H9 (cell line): ENCODE measurements around the gene SENP2. TPM values are rescaled to one million over a fixed set of nuclear protein-coding genes. Genes with fewer than 3 reads are reported as not detected.
"Not testable (repeated sequence)": the region's sequence is repeated elsewhere in the genome, so short reads cannot be mapped to it uniquely, and the experiment has no call there.

ENCODE experiments used
- DNase-seq: peaks from one replicate; pipeline ENCODE4 v3.0.0-alpha.2; 2017
- H2AFZ ChIP-seq: one replicate; pipeline ENCODE4 v1.6.1; 2013; ENCODE audit warnings: mild to moderate bottlenecking, low read length, control low read depth, moderate library complexity
- H2AK5ac ChIP-seq: 2 replicates; pipeline ENCODE4 v1.6.1; 2013; ENCODE audit warnings: low read length, control low read depth, mixed read lengths; ENCODE audit not compliant: insufficient read length
- H2BK120ac ChIP-seq: one replicate; pipeline ENCODE4 v1.6.1; 2013; ENCODE audit warnings: low read depth, mild to moderate bottlenecking, low read length, control low read depth, inconsistent platforms; ENCODE audit not compliant: poor library complexity, severe bottlenecking
- H2BK12ac ChIP-seq: 2 replicates; pipeline ENCODE4 v1.6.1; 2013; ENCODE audit warnings: low read length, control low read depth, mixed read lengths, low read depth; ENCODE audit not compliant: insufficient read length
- H2BK15ac ChIP-seq: 2 replicates; pipeline ENCODE4 v1.6.1; 2013; ENCODE audit warnings: low read depth, low read length, control low read depth
- H2BK20ac ChIP-seq: one replicate; pipeline ENCODE4 v1.6.1; 2013; ENCODE audit warnings: low read depth, mild to moderate bottlenecking, low read length, control low read depth, inconsistent platforms; ENCODE audit not compliant: poor library complexity, severe bottlenecking
- H2BK5ac ChIP-seq: 2 replicates; pipeline ENCODE4 v1.6.1; 2013; ENCODE audit warnings: low read length, control low read depth, mixed read lengths; ENCODE audit not compliant: insufficient read length
- H3K14ac ChIP-seq: 2 replicates; pipeline ENCODE4 v1.6.1; 2013; ENCODE audit warnings: low read length, control low read depth; ENCODE audit not compliant: insufficient read depth
- H3K18ac ChIP-seq: 2 replicates; pipeline ENCODE4 v1.6.1; 2013; ENCODE audit warnings: low read depth, mild to moderate bottlenecking, mixed read lengths, low read length, control low read depth; ENCODE audit not compliant: insufficient read length
- H3K23ac ChIP-seq: 2 replicates; pipeline ENCODE4 v1.6.1; 2013; ENCODE audit warnings: low read length, control low read depth, mixed read lengths, low read depth; ENCODE audit not compliant: insufficient read length
- H3K23me2 ChIP-seq: 2 replicates; pipeline ENCODE4 v1.6.1; 2013; ENCODE audit warnings: low read depth, mild to moderate bottlenecking, mixed read lengths, low read length, control low read depth; ENCODE audit not compliant: insufficient read length, poor library complexity, severe bottlenecking
- H3K27ac ChIP-seq: 2 replicates; pipeline ENCODE4 v1.5.1; 2013; ENCODE audit warnings: low read length, control low read depth, mixed read lengths, low read depth; ENCODE audit not compliant: insufficient read length
- H3K27me3 ChIP-seq: 2 replicates; pipeline ENCODE4 v1.6.1; 2013; ENCODE audit warnings: low read length, control low read depth, inconsistent platforms; ENCODE audit not compliant: insufficient read depth
- H3K4ac ChIP-seq: 2 replicates; pipeline ENCODE4 v1.6.1; 2013; ENCODE audit warnings: low read depth, mild to moderate bottlenecking, control low read depth, inconsistent platforms, low read length, moderate library complexity
- H3K4me1 ChIP-seq: 2 replicates; pipeline ENCODE4 v1.6.1; 2013; ENCODE audit warnings: low read length, control low read depth, inconsistent platforms; ENCODE audit not compliant: insufficient read depth
- H3K4me2 ChIP-seq: 2 replicates; pipeline ENCODE4 v1.6.1; 2013; ENCODE audit warnings: low read length, control low read depth, mixed read lengths; ENCODE audit not compliant: insufficient read length, insufficient read depth
- H3K56ac ChIP-seq: 2 replicates; pipeline ENCODE4 v1.6.1; 2013; ENCODE audit warnings: low read depth, mild to moderate bottlenecking, mixed read lengths, low read length, control low read depth; ENCODE audit not compliant: insufficient read length
- H3K79me1 ChIP-seq: 2 replicates; pipeline ENCODE4 v1.6.1; 2013; ENCODE audit warnings: low read depth, mild to moderate bottlenecking, moderate library complexity, low read length, control low read depth, inconsistent platforms; ENCODE audit not compliant: insufficient read depth, poor library complexity, severe bottlenecking
- H3K79me2 ChIP-seq: 2 replicates; pipeline ENCODE4 v1.6.1; 2013; ENCODE audit warnings: low read length, control low read depth, inconsistent platforms; ENCODE audit not compliant: insufficient read depth
- H3K9ac ChIP-seq: 2 replicates; pipeline ENCODE4 v1.6.1; 2013; ENCODE audit warnings: low read length, control low read depth, mixed read lengths; ENCODE audit not compliant: insufficient read length; ENCODE audit errors: extremely low read depth
- H3K9me3 ChIP-seq: one replicate; pipeline ENCODE4 v1.6.1; 2013; ENCODE audit warnings: low read depth, low read length, inconsistent platforms; ENCODE audit not compliant: control insufficient read depth
- H3T11ph ChIP-seq: one replicate; pipeline ENCODE4 v1.6.1; 2013; ENCODE audit warnings: mild to moderate bottlenecking, low read length, control low read depth, inconsistent platforms
- H4K20me1 ChIP-seq: one replicate; pipeline ENCODE4 v1.6.1; 2013; ENCODE audit not compliant: control insufficient read depth, insufficient read length, insufficient read depth
- H4K5ac ChIP-seq: 2 replicates; pipeline ENCODE4 v1.6.1; 2013; ENCODE audit warnings: low read depth, mild to moderate bottlenecking, mixed read lengths, low read length, control low read depth; ENCODE audit not compliant: insufficient read length
- H4K8ac ChIP-seq: replicated peaks from 2 replicates; pipeline ENCODE4 v1.6.1; 2013; ENCODE audit warnings: low read length, control low read depth, mixed read lengths, low read depth; ENCODE audit not compliant: insufficient read length
- H4K91ac ChIP-seq: 2 replicates; pipeline ENCODE4 v1.6.1; 2013; ENCODE audit warnings: low read depth, mild to moderate bottlenecking, moderate library complexity, mixed read lengths, low read length, control low read depth; ENCODE audit not compliant: insufficient read length
- H3K27ac Mint-ChIP-seq, 3 experiments: 2 replicates in 2 of 3; 3 replicates in 1 of 3; pipeline ENCODE4 v1.8.0; 2020 to 2021; ENCODE audit warnings: mixed read lengths in 3 of 3, mild to moderate bottlenecking in 1 of 3, moderate library complexity in 1 of 3
- H3K27me3 Mint-ChIP-seq: 2 replicates; pipeline ENCODE4 v1.8.0; 2021; ENCODE audit warnings: low read depth, mild to moderate bottlenecking, moderate library complexity, mixed read lengths
- H3K36me3 Mint-ChIP-seq, 3 experiments: 2 replicates in 2 of 3; 3 replicates in 1 of 3; pipeline ENCODE4 v1.8.0; 2020 to 2021; ENCODE audit warnings: low read depth in 3 of 3, mixed read lengths in 3 of 3; ENCODE audit not compliant: insufficient read depth in 1 of 3
- H3K4me1 Mint-ChIP-seq, 2 experiments: 2 replicates each; pipeline ENCODE4 v1.8.0; 2020; ENCODE audit warnings: mixed read lengths in 2 of 2
- H3K4me3 Mint-ChIP-seq, 2 experiments: 2 replicates in 1 of 2; 3 replicates in 1 of 2; pipeline ENCODE4 v1.8.0; 2020 to 2021; ENCODE audit warnings: mild to moderate bottlenecking in 2 of 2, mixed read lengths in 2 of 2, moderate library complexity in 1 of 2
- H3K9me3 Mint-ChIP-seq, 2 experiments: 2 replicates in 1 of 2; 3 replicates in 1 of 2; pipeline ENCODE4 v1.8.0; 2020; ENCODE audit warnings: mild to moderate bottlenecking in 2 of 2, mixed read lengths in 2 of 2, moderate library complexity in 1 of 2
- CTCF ChIP-seq: fragments of 200-600 bp; sonication (generic); conservative IDR thresholded peaks from 3 replicates; pipeline ENCODE4 v1.8.0; 2021; ENCODE audit warnings: antibody characterized with exemption, mild to moderate bottlenecking
- WGBS: extraction: QIAGEN DNeasy Blood & Tissue Kit; methylation state at CpG from one replicate; pipeline ENCODE4 v1.1.7; 2013; ENCODE audit warnings: missing lambda C conversion rate, low lambda C conversion rate, mixed read lengths; ENCODE audit not compliant: insufficient read length; ENCODE audit errors: extremely low coverage; 5-methylcytosine and 5-hydroxymethylcytosine counted together
- total RNA-seq: library from RNA; stranded (reverse); gene quantifications from 2 replicates; pipeline ENCODE4 v1.2.1, GENCODE V29; 2021

Gene SENP2
- total RNA-seq, 1 experiment from 2014 or later: 90.1 TPM

GRCh38 chr3:185640308-185640707, 54.2 kb downstream of the SENP2 start:
- Histone ChIP-seq H3K56ac (no peak overlapping the region), H3K18ac (no peak overlapping the region), H2BK12ac (no peak overlapping the region), H2AFZ (no peak overlapping the region), H3K14ac (no peak overlapping the region), H3K79me1 (no peaks in the 10 kb centered on the region), H3K23ac (no peak overlapping the region), H4K8ac (no peak overlapping the region), H2BK20ac (no peak overlapping the region), H2BK15ac (no peak overlapping the region), H2BK120ac (no peak overlapping the region), H4K91ac (no peak overlapping the region), H3K9ac (no peak overlapping the region), H3K9me3 (no peaks in the 10 kb centered on the region), H3K27ac (no peak overlapping the region), H2BK5ac (no peak overlapping the region), H3K27me3 (no peaks in the 10 kb centered on the region), H3K4me2 (no peak overlapping the region), H3K23me2 (no peaks in the 10 kb centered on the region), H3K4ac (no peak overlapping the region), H3T11ph (no peak overlapping the region), H3K79me2 (no peaks in the 10 kb centered on the region), H3K4me1 (no peaks in the 10 kb centered on the region), H4K5ac (no peak overlapping the region), H2AK5ac (no peak overlapping the region), H4K20me1 (no peaks in the 10 kb centered on the region)
- DNase-seq: no peak
- H3K36me3 Mint-ChIP-seq: peaks cover 12 to 25% (median 23%) of the 10 kb centered on the region in 3 experiments
- H3K4me3 Mint-ChIP-seq: no peak overlapping the region
- no CpG with 5 or more reads among the region's 2 CpGs for WGBS
- no peak for TF ChIP-seq CTCF
- H3K27me3 Mint-ChIP-seq: peaks cover 2% of the 10 kb centered on the region
- H3K4me1 Mint-ChIP-seq: peaks cover 10 to 11% of the 10 kb centered on the region in 2 experiments
- peak overlapping the region in 2 of 3 experiments; percentile 68 to 76; a peak in 4 of 7 replicates for H3K27ac Mint-ChIP-seq
- H3K9me3 Mint-ChIP-seq: no peaks in the 10 kb centered on the region; a peak in 1 of 5 replicates

GRCh38 chr3:185645191-185645590, 59.1 kb downstream of the SENP2 start:
- H3K27me3 Mint-ChIP-seq, H3K4me2 ChIP-seq, H2AFZ ChIP-seq, H4K91ac ChIP-seq, H3K18ac ChIP-seq, H4K5ac ChIP-seq, DNase-seq, H3K4me1 ChIP-seq, H2BK5ac ChIP-seq, H2AK5ac ChIP-seq, H3K4ac ChIP-seq, H4K8ac ChIP-seq, H3K4me3 Mint-ChIP-seq, H3K27ac ChIP-seq, H3K27me3 ChIP-seq, H3K9me3 ChIP-seq, H2BK20ac ChIP-seq, H2BK15ac ChIP-seq, H3K23me2 ChIP-seq, H3K56ac ChIP-seq, H4K20me1 ChIP-seq, H3K9ac ChIP-seq, H3K9me3 Mint-ChIP-seq, H3T11ph ChIP-seq, H3K23ac ChIP-seq, H3K14ac ChIP-seq, H2BK120ac ChIP-seq, H3K79me1 ChIP-seq, H2BK12ac ChIP-seq, H3K79me2 ChIP-seq: not testable (repeated sequence)
- Mint-ChIP-seq H3K4me1 (peaks cover 36 to 45% of the 10 kb centered on the region in 2 experiments), H3K27ac (peak overlapping the region; percentile 2 to 96 (median 75); a peak in 4 of 7 replicates), H3K36me3 (peaks cover 38 to 66% (median 65%) of the 10 kb centered on the region in 3 experiments)
- no CpG with 5 or more reads among the region's 17 CpGs for WGBS
